Thyroid gland (tissue), 4 donors: ENCODE data around the gene SLC24A3. TPM values are rescaled to one million over a fixed set of nuclear protein-coding genes. Genes with fewer than 3 reads are reported as not detected.

Experiments
- DNase-seq, 2 donors: peaks; one replicate each; pipeline ENCODE4 v3.0.0-alpha.2; 2019
- H3K27ac ChIP-seq, 3 donors: fragments of 200-600 bp; sonication (generic); 1 replicate in 2 of 3; 2 replicates in 1 of 3; pipeline ENCODE4 v1.5.1; 2016 to 2019; ENCODE audit warnings: mild to moderate bottlenecking in 1 of 3, moderate library complexity in 1 of 3
- H3K27me3 ChIP-seq: fragments of 200-600 bp; sonication (generic); one replicate; pipeline ENCODE4 v1.5.1; 2019
- H3K36me3 ChIP-seq, 2 donors: fragments of 200-600 bp; sonication (generic); one replicate each; pipeline ENCODE4 v1.5.1; 2016 to 2019
- H3K4me1 ChIP-seq, 2 donors: fragments of 200-600 bp; sonication (generic); one replicate each; pipeline ENCODE4 v1.5.1; 2017 to 2019
- H3K4me3 ChIP-seq, 3 donors: fragments of 200-600 bp; sonication (generic); replicated peaks in 1 of 3; 1 replicate in 2 of 3; 2 replicates in 1 of 3; pipeline ENCODE4 v1.5.1; 2016; ENCODE audit warnings: mild to moderate bottlenecking in 1 of 3
- H3K9me3 ChIP-seq: fragments of 200-600 bp; sonication (generic); one replicate; pipeline ENCODE4 v1.5.1; 2017
- POLR2A ChIP-seq, 2 donors: fragments of 450-650 bp; IDR thresholded peaks; one replicate each; pipeline ENCODE4 v1.6.1; 2017; ENCODE audit warnings: antibody characterized with exemption in 2 of 2, mild to moderate bottlenecking in 2 of 2, moderate library complexity in 1 of 2
- WGBS, 2 donors: methylation state at CpG; one replicate each; pipeline ENCODE4 v1.1.5; 2017; 5-methylcytosine and 5-hydroxymethylcytosine counted together
- intact Hi-C: fragments of 100-400 bp; cut with DNase I; formaldehyde crosslinking; loops from one replicate; pipeline ENCODE4 v1.15.1; 2023
- total RNA-seq, 4 donors: library from RNA; depleted of rRNA; stranded (reverse); fragments of >200 nt; gene quantifications; one replicate each; pipeline ENCODE4 v1.2.3, GENCODE V29; 2016
- TF ChIP-seq, protein P1 (sequence below), 6 experiments: fragments of 200-600 bp in 3 of 6; fragments of 450-650 bp in 3 of 6; sonication (generic) in 3 of 6; IDR thresholded peaks; one replicate each; pipeline ENCODE4 v1.5.1; 2016 to 2019; ENCODE audit warnings: antibody characterized with exemption in 6 of 6, mild to moderate bottlenecking in 2 of 6, inconsistent platforms in 1 of 6, moderate library complexity in 1 of 6

The SLC24A3 gene
- total RNA-seq, 4 donors from 2014 or later: 4.0 to 8.1 (median 6.3) TPM

DNA sequence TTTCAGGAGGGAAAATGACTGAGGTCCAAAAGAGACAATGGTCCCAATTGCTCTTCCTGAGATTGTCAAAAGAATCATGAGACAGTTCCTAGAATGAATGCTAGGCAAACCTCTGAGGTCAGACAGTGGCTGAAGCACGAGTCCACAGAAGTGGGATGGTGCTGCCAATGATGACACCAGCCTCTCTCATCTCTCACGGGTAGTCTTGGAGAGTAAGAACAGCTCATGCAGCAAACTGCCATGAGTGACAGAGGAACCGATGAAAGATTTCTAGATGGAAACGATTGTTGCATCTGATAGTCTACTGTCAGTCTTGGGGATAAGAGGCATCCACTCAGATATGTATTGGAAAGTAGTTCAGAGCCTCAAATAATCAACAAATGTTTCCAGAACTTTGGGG is 188.7 kb downstream of the SLC24A3 start:
- no peak overlapping the region for H3K4me3 ChIP-seq
- no peak for TF ChIP-seq POLR2A (IDR thresholded peaks at IDR 0.05)
- TF ChIP-seq, protein P1, sequence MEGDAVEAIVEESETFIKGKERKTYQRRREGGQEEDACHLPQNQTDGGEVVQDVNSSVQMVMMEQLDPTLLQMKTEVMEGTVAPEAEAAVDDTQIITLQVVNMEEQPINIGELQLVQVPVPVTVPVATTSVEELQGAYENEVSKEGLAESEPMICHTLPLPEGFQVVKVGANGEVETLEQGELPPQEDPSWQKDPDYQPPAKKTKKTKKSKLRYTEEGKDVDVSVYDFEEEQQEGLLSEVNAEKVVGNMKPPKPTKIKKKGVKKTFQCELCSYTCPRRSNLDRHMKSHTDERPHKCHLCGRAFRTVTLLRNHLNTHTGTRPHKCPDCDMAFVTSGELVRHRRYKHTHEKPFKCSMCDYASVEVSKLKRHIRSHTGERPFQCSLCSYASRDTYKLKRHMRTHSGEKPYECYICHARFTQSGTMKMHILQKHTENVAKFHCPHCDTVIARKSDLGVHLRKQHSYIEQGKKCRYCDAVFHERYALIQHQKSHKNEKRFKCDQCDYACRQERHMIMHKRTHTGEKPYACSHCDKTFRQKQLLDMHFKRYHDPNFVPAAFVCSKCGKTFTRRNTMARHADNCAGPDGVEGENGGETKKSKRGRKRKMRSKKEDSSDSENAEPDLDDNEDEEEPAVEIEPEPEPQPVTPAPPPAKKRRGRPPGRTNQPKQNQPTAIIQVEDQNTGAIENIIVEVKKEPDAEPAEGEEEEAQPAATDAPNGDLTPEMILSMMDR (IDR thresholded peaks at IDR 0.05): no peak
- 76 to 90% methylated on average over 4 of the region's 4 CpGs for WGBS, 2 donors
- no peaks in the 10 kb centered on the region for H3K9me3 ChIP-seq
- H3K27me3 ChIP-seq: no peaks in the 10 kb centered on the region
- peaks cover 0 to 4% of the 10 kb centered on the region in 2 donors for H3K4me1 ChIP-seq
- no peak for DNase-seq
- H3K36me3 ChIP-seq: no peaks in the 10 kb centered on the region
- intact Hi-C loops: no loop called here
- no peak overlapping the region for H3K27ac ChIP-seq

DNA sequence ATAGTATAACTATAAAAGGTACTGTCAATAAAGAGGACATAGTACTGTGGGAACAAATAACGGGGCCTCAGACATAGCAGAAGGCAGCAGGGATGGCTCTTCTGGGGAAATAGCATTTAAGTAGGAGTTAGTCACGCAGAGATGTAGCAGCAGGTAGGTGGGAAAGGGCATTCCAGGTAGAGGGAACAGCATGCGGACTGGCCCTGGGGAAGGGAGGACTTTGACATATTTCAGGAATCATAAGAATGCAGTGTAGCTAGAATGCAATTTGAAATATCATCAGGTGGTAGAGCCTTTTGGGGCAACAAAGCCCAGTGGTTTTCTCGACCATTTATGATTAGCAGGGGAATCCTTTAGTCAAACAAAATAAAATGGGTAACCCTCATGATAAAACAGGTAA is 191.1 kb downstream of the SLC24A3 start:
- H3K27ac ChIP-seq: no peak overlapping the region
- intact Hi-C loops: no loop called here
- H3K4me1 ChIP-seq: peaks cover 20 to 22% of the 10 kb centered on the region in 2 donors
- H3K4me3 ChIP-seq: no peak overlapping the region
- H3K27me3 ChIP-seq: no peaks in the 10 kb centered on the region
- no peak for DNase-seq
- no peaks in the 10 kb centered on the region for H3K9me3 ChIP-seq
- TF ChIP-seq, protein P1 (IDR thresholded peaks at IDR 0.05): no peak
- no peak for TF ChIP-seq POLR2A (IDR thresholded peaks at IDR 0.05)
- H3K36me3 ChIP-seq: no peaks in the 10 kb centered on the region
- WGBS, 2 donors: 89 to 95% methylated on average over 4 of the region's 4 CpGs

DNA sequence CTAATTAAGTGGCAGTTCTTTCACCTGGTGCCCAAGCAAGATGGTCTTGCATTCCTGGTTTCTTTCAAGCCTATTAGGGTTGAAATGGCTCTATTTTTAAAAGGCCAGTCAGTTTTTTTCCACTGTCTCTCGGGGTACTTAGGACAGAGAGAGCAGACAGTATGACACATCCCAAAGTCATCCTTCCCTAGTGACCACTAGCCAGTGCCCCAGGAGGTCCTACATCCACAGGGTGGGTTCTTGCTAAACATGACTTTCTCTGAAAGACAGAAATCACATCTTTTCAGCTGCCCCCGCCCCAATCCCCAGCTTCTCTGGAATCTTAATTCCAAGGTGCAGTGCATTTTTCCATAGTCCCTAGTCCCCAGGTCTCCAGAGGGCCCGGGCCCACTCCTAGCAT is 192.4 kb downstream of the SLC24A3 start:
- intact Hi-C loops: no loop called here
- peaks cover 26 to 28% of the 10 kb centered on the region in 2 donors for H3K4me1 ChIP-seq
- TF ChIP-seq, protein P1 (IDR thresholded peaks at IDR 0.05): no peak
- no peak for TF ChIP-seq POLR2A (IDR thresholded peaks at IDR 0.05)
- H3K27me3 ChIP-seq: no peaks in the 10 kb centered on the region
- H3K36me3 ChIP-seq: no peaks in the 10 kb centered on the region
- H3K4me3 ChIP-seq: no peak overlapping the region
- no peak for DNase-seq
- WGBS, 2 donors: 85 to 93% methylated on average over 3 of the region's 3 CpGs
- no peak overlapping the region for H3K27ac ChIP-seq
- H3K9me3 ChIP-seq: no peaks in the 10 kb centered on the region

DNA sequence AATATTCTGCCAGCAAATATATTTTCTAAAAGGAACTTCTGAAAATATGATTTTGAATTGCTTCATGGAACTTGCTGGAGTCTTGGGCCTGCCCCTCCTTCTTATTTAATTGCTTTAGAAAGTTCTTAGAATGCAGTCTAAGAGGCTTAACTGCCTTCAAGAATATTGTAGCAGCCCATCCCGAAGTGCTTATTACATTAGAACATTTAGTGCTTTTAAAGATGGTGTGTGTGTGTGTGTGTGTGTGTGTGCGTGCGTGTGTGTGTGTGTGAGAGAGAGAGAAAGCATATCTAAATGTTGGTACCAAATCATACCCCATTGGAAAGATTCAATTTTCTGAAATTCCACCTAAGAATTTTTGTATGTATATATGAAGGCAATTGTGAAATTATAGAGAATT is 193.5 kb downstream of the SLC24A3 start:
- intact Hi-C loops: no loop called here
- peaks cover 26 to 28% of the 10 kb centered on the region in 2 donors for H3K4me1 ChIP-seq
- H3K4me3 ChIP-seq: no peak overlapping the region
- H3K27me3 ChIP-seq: no peaks in the 10 kb centered on the region
- no peaks in the 10 kb centered on the region for H3K9me3 ChIP-seq
- H3K27ac ChIP-seq: peak overlapping the region in 1 of 3 donors; percentile 11
- TF ChIP-seq, protein P1 (IDR thresholded peaks at IDR 0.05): no peak
- TF ChIP-seq POLR2A (IDR thresholded peaks at IDR 0.05): no peak
- peak in 1 of 2 donors; percentile 13 for DNase-seq
- WGBS, 2 donors: 70 to 74% methylated on average over 3 of the region's 3 CpGs
- H3K36me3 ChIP-seq: no peaks in the 10 kb centered on the region

DNA sequence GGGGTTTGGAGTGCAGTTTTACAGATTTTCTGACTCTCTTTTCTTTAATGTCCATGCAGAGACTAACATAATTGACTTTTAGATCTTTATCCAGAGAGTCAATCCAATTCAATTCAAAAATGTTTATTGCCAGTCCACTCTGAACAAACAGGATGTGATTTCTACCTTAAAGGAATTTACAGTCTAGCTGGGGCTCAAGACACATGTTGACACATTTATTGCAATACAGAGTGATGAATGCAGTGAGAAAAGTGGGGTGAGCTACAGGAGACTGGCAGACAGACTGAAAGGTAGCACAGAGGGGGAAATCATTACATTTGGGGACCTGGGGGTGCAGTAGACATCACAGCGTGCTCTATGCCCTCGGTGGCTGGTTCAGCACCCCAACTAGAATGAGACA is 193.9 kb downstream of the SLC24A3 start:
- Histone ChIP-seq H3K36me3 (no peaks in the 10 kb centered on the region), H3K9me3 (no peaks in the 10 kb centered on the region), H3K4me3 (no peak overlapping the region), H3K27me3 (no peaks in the 10 kb centered on the region), H3K4me1 (peaks cover 26 to 28% of the 10 kb centered on the region in 2 donors), H3K27ac (peak overlapping the region in 2 of 3 donors; percentile 85)
- no peak for DNase-seq
- WGBS, 2 donors: 80 to 94% methylated on average over 2 of the region's 2 CpGs
- TF ChIP-seq, protein P1 (IDR thresholded peaks at IDR 0.05): no peak
- TF ChIP-seq POLR2A (IDR thresholded peaks at IDR 0.05): no peak
- intact Hi-C loops: no loop called here
